ENCODE measurements around the gene APLN. TPM values are rescaled to one million over a fixed set of nuclear protein-coding genes. Genes with fewer than 3 reads are reported as not detected.

APLN gene
- total RNA-seq, 1 donor from 2014 or later = 15.9 TPM

GRCh38 chrX:129599499-129599898 lies 55.3 kb downstream of the APLN start:
- intact Hi-C loops (cut with micrococcal nuclease) = no loop called here
- no peak for TF ChIP-seq CTCF (IDR thresholded peaks at IDR 0.05; ENCODE audit: borderline replicate concordance)
- DNase-seq = no peak
- H3K4me1 ChIP-seq = no peaks in the 10 kb centered on the region
- no peaks in the 10 kb centered on the region for H3K27me3 ChIP-seq (ENCODE audit: low read depth)
- no peak overlapping the region for H3K27ac ChIP-seq (replicated peaks)
- no peaks in the 10 kb centered on the region for H3K36me3 ChIP-seq
- H3K4me3 ChIP-seq = no peak overlapping the region
- no peaks in the 10 kb centered on the region for H3K9me3 ChIP-seq (replicated peaks)

DNA sequence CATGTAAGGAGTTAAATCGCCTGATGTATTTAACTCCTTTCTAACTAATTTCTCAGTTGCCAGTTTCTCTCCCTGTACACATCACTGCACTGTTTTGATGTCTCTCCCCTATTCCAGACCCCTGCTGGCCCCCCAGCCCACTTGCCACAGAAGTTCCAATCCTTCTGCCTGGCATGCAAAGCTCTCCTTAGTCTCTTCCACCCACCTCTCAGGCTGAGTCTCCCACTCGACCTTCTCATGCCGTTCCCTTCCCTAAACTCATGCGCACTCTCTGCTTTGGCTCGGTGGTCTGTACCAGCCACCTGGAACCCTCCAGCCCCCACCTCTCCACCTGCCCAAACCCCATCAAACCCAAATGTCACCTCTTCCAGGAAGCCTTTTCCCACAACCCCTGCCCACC lies 56.9 kb downstream of the APLN start:
- intact Hi-C loops (cut with micrococcal nuclease) = no loop called here
- Histone ChIP-seq H3K4me1 (peaks cover 6% of the 10 kb centered on the region), H3K27me3 (ENCODE audit: low read depth) (no peaks in the 10 kb centered on the region), H3K27ac (replicated peaks) (no peak overlapping the region), H3K36me3 (no peaks in the 10 kb centered on the region), H3K9me3 (replicated peaks) (no peaks in the 10 kb centered on the region), H3K4me3 (no peak overlapping the region)
- no peak for DNase-seq
- TF ChIP-seq CTCF (IDR thresholded peaks at IDR 0.05; ENCODE audit: borderline replicate concordance) = no peak

DNA sequence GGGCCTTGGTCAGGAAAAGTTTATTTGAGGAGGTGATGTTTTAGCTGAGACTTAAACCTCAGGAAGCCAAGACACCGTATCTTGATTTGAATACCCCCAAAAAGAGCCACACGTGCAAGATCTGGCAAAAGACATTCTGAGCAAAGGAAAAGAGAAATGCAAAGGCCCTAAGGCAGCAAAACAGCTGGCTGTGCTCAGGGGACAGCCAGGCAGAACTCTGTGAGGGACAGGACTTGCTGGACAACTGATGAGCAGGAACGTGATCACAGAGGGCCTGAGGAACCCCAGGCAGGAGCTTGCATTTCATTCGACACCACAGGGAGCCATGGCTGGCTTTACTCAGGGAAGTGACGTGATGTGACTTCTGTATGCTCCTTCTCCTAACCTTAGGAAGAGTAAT lies 58.7 kb downstream of the APLN start:
- Histone ChIP-seq H3K4me3 (no peak overlapping the region), H3K36me3 (no peaks in the 10 kb centered on the region), H3K9me3 (replicated peaks) (no peaks in the 10 kb centered on the region), H3K27me3 (ENCODE audit: low read depth) (no peaks in the 10 kb centered on the region), H3K27ac (replicated peaks) (no peak overlapping the region), H3K4me1 (peaks cover 12% of the 10 kb centered on the region)
- intact Hi-C loops (cut with micrococcal nuclease) = no loop called here
- DNase-seq = no peak
- no peak for TF ChIP-seq CTCF (IDR thresholded peaks at IDR 0.05; ENCODE audit: borderline replicate concordance)

Other genes starting within 250 kb of the APLN start
- 31.3 TPM for gene SMARCA1, start 131.5 kb downstream of the APLN start, total RNA-seq
- 10.2 TPM for gene OCRL, start 114.7 kb downstream of the APLN start, total RNA-seq
- 1.3 TPM for gene XPNPEP2, start 84.0 kb upstream of the APLN start, total RNA-seq
- gene SASH3, start 125.0 kb upstream of the APLN start, total RNA-seq = 2.2 TPM
- 11.9 TPM for gene ZDHHC9, start 188.9 kb upstream of the APLN start, total RNA-seq